ENCODE measurements around the gene LST1. TPM values are rescaled to one million over a fixed set of nuclear protein-coding genes. Genes with fewer than 3 reads are reported as not detected.

Gene LST1
- total and polyA plus RNA-seq, 2 donors (not counting 1 experiment from before 2014, with no cell fraction given) = 7.4 to 30.5 TPM

- TF ChIP-seq EZH2 (IDR thresholded peaks at IDR 0.05; ENCODE audit: borderline replicate concordance, insufficient read depth, low read depth, low read length, poor library complexity, severe bottlenecking) (no peak), CTCF (IDR thresholded peaks at IDR 0.05) (no peak)
- Histone ChIP-seq H4K20me1 (ENCODE audit: control insufficient read depth, insufficient read depth, low read length, poor library complexity, severe bottlenecking) (no peaks in the 10 kb centered on the region), H2AFZ (ENCODE audit: insufficient read depth, low read depth, low read length, poor library complexity, severe bottlenecking) (peak within 1 kb of the TSS; percentile 70)
Observed at GRCh38 chr6:31614684-31615578, 28.9 kb downstream of the LST1 start, which contains the start of gene AIF1. TSS of gene AIF1 (plus strand) at chr6:31615234. CDS start at chr6:31615330, 96 bp downstream.

More at GRCh38 chr6:31614684-31615578, 28.9 kb downstream of the LST1 start, which contains the start of gene AIF1:
- ChIA-PET POLR2A (interaction anchor here (0.5 to 0.6 kb wide), 2 partner anchors 23 to 49 kb away, joined by 6 to 7 read pairs; no protein-coding TSS in a partner anchor), CTCF (interaction anchor here (0.6 to 5.6 kb wide), 7 partner anchors 17 to 131 kb away, joined by 3 to 44 read pairs (median 3); no protein-coding TSS in a partner anchor)
- Mint-ChIP-seq H3K4me1 (peaks cover 37% of the 10 kb centered on the region), H3K27ac (peak within 1 kb of the TSS; percentile 89), H3K4me3 (peak within 1 kb of the TSS; percentile 70), H3K9me3 (ENCODE audit: insufficient read depth) (no peaks in the 10 kb centered on the region), H3K27me3 (no peaks in the 10 kb centered on the region)
- 24% methylated on average over 3 of the region's 6 CpGs for WGBS (ENCODE audit: insufficient coverage)
- intact Hi-C loops (cut with micrococcal nuclease) = no loop called here
- H3K9ac ChIP-seq (ENCODE audit: low read length) = no peak within 1 kb of the TSS
- peak within 1 kb of the TSS; percentile 61 for H3K4me2 ChIP-seq (replicated peaks; ENCODE audit: low read depth, low read length, poor library complexity, severe bottlenecking)
- no peaks in the 10 kb centered on the region for H3K36me3 ChIP-seq (replicated peaks in 1 of 2; ENCODE audit: control extremely low read depth in 1 of 2, control insufficient read depth in 1 of 2, extremely low read depth in 1 of 2, insufficient read depth in 2 of 2, low read length in 1 of 2)
- no peaks in the 10 kb centered on the region for H3K27me3 ChIP-seq (replicated peaks in 1 of 4; ENCODE audit: control extremely low read depth in 1 of 4, control insufficient read depth in 3 of 4, insufficient read depth in 4 of 4, low read length in 3 of 4)
- H3K4me3 ChIP-seq (ENCODE audit: control extremely low read depth in 1 of 5, extremely low read depth in 1 of 5, insufficient read depth in 1 of 5, low read depth in 2 of 5, low read length in 4 of 5) = peak within 1 kb of the TSS in 2 of 5 experiments; percentile 8 to 19
- peaks cover 27 to 34% of the 10 kb centered on the region in 2 donors for H3K4me1 ChIP-seq (ENCODE audit: control insufficient read depth in 2 of 2, insufficient read depth in 2 of 2, low read length in 2 of 2)
- no peaks in the 10 kb centered on the region for H3K79me2 ChIP-seq (ENCODE audit: control insufficient read depth, insufficient read depth, low read length)
- peak within 1 kb of the TSS; percentile 26 to 68 for H3K27ac ChIP-seq (ENCODE audit: low read length in 2 of 2)
- peaks cover 0 to 6% (median 0%) of the 10 kb centered on the region in 3 donors for H3K9me3 ChIP-seq (ENCODE audit: control extremely low read depth in 1 of 3, control insufficient read depth in 2 of 3, insufficient read depth in 1 of 3, low read length in 2 of 3)
- peak; percentile 47 for ATAC-seq (ENCODE audit: low read depth)
- DNase-seq = peak; percentile 43

Data from B cell (primary cell).